Endodermal cell (in vitro differentiated cells): ENCODE data around the gene PROSER3. TPM values are rescaled to one million over a fixed set of nuclear protein-coding genes. Genes with fewer than 3 reads are reported as not detected.

ENCODE experiments used
- DNase-seq: peaks from one replicate; pipeline ENCODE4 v3.0.0-alpha.2; 2017
- H3K27ac ChIP-seq: 2 replicates; pipeline ENCODE4 v1.5.1; 2013; ENCODE audit warnings: mild to moderate bottlenecking, low read depth, low read length, moderate library complexity
- H3K27me3 ChIP-seq: 2 replicates; pipeline ENCODE4 v1.6.1; 2013; ENCODE audit warnings: mild to moderate bottlenecking, low read length, moderate library complexity; ENCODE audit not compliant: insufficient read depth, control insufficient read depth, poor library complexity, severe bottlenecking
- H3K36me3 ChIP-seq: 2 replicates; pipeline ENCODE4 v1.7.0; 2013; ENCODE audit warnings: mild to moderate bottlenecking, low read length, moderate library complexity; ENCODE audit not compliant: control insufficient read depth, insufficient read depth
- H3K4me1 ChIP-seq: one replicate; pipeline ENCODE4 v1.7.0; 2013; ENCODE audit warnings: low read length; ENCODE audit not compliant: control insufficient read depth, insufficient read depth
- H3K4me3 ChIP-seq: 2 replicates; pipeline ENCODE4 v1.5.1; 2013; ENCODE audit warnings: mild to moderate bottlenecking, low read length, moderate library complexity
- H3K9ac ChIP-seq: 2 replicates; pipeline ENCODE4 v1.6.1; 2013; ENCODE audit warnings: mild to moderate bottlenecking, low read length, moderate library complexity; ENCODE audit not compliant: poor library complexity, severe bottlenecking; ENCODE audit errors: extremely low read depth
- H3K9me3 ChIP-seq: 2 replicates; pipeline ENCODE4 v1.6.1; 2013; ENCODE audit warnings: mild to moderate bottlenecking, low read length, moderate library complexity; ENCODE audit not compliant: control insufficient read depth
- H3K27ac Mint-ChIP-seq: 2 replicates; pipeline ENCODE4 v1.8.0; 2020; ENCODE audit warnings: mixed read lengths
- H3K27me3 Mint-ChIP-seq: 2 replicates; pipeline ENCODE4 v1.8.0; 2021; ENCODE audit warnings: mild to moderate bottlenecking, mixed read lengths; ENCODE audit not compliant: insufficient read depth
- H3K36me3 Mint-ChIP-seq: 2 replicates; pipeline ENCODE4 v1.8.0; 2020; ENCODE audit warnings: low read depth, mixed read lengths
- H3K4me1 Mint-ChIP-seq: 2 replicates; pipeline ENCODE4 v1.8.0; 2020; ENCODE audit warnings: mixed read lengths
- H3K4me3 Mint-ChIP-seq: 2 replicates; pipeline ENCODE4 v1.8.0; 2020; ENCODE audit warnings: mild to moderate bottlenecking, moderate library complexity, mixed read lengths
- H3K9me3 Mint-ChIP-seq: 2 replicates; pipeline ENCODE4 v1.8.0; 2020; ENCODE audit warnings: mild to moderate bottlenecking, mixed read lengths
- WGBS, 2 experiments: methylation state at CpG; one replicate each; pipeline versions ENCODE4 v1.1.5 to v1.1.7; 2013; ENCODE audit warnings: missing lambda C conversion rate in 2 of 2, mixed read lengths in 1 of 2; ENCODE audit not compliant: insufficient coverage in 1 of 2, insufficient read length in 1 of 2; 5-methylcytosine and 5-hydroxymethylcytosine counted together
- total RNA-seq, 2 donors: library from RNA; stranded (reverse); fragmentation: NEBNext Ultra II Directional in 1 of 2; extraction: Animal tissue kit (Norgen Biotek cat#: 25700) in 1 of 2; gene quantifications; 2 replicates in 1 of 2; 3 replicates in 1 of 2; pipeline ENCODE4 v1.2.1, GENCODE V29; 2021
- TF ChIP-seq, protein P1 (sequence below): fragments of 200-600 bp; sonication (generic); conservative IDR thresholded peaks from 2 replicates; pipeline ENCODE4 v1.5.0; 2021; ENCODE audit warnings: antibody characterized with exemption, mild to moderate bottlenecking

PROSER3 gene
- total RNA-seq, 2 donors from 2014 or later = 37.8 to 45.4 TPM

DNA sequence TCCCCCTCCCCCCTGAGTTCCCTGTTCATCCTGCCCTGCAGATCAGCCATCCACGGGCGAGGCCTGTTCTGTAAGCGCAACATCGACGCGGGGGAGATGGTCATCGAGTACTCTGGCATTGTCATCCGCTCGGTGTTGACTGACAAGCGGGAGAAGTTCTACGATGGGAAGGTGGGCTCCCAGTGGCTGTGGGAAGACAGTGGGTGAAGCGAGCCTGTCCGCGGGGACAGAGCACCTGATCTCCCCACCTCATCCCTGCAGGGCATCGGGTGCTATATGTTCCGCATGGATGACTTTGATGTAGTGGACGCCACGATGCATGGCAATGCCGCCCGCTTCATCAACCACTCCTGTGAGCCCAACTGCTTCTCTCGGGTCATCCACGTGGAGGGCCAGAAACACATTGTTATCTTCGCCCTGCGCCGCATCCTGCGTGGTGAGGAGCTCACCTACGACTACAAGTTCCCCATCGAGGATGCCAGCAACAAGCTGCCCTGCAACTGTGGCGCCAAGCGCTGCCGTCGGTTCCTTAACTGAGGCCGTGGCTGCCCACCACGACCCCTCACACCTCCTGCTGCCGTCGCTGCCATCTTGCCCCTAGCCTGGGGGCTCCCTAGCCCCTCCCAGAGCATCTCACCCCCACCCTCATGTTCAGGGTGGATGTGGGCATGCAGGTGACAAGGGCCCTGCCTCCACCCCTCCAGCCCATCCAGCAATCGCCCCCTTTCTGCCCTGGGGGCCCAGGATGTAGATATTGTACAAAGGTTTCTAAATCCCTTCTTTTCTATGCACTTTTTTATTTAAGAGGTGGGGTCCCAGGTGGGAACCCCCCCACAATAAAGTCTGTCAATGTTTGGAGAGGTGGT is 19.7 kb upstream of the PROSER3 start:
- H3K27ac ChIP-seq = no peak overlapping the region
- H3K4me1 ChIP-seq = no peaks in the 10 kb centered on the region
- H3K27ac Mint-ChIP-seq = no peak overlapping the region
- no peaks in the 10 kb centered on the region for H3K27me3 Mint-ChIP-seq
- WGBS, 2 experiments = 94 to 98% methylated on average over 28 to 37 of the region's 37 CpGs
- H3K9ac ChIP-seq = no peak overlapping the region
- no peak for DNase-seq
- TF ChIP-seq, protein P1, sequence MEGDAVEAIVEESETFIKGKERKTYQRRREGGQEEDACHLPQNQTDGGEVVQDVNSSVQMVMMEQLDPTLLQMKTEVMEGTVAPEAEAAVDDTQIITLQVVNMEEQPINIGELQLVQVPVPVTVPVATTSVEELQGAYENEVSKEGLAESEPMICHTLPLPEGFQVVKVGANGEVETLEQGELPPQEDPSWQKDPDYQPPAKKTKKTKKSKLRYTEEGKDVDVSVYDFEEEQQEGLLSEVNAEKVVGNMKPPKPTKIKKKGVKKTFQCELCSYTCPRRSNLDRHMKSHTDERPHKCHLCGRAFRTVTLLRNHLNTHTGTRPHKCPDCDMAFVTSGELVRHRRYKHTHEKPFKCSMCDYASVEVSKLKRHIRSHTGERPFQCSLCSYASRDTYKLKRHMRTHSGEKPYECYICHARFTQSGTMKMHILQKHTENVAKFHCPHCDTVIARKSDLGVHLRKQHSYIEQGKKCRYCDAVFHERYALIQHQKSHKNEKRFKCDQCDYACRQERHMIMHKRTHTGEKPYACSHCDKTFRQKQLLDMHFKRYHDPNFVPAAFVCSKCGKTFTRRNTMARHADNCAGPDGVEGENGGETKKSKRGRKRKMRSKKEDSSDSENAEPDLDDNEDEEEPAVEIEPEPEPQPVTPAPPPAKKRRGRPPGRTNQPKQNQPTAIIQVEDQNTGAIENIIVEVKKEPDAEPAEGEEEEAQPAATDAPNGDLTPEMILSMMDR = no peak
- H3K4me3 ChIP-seq = no peak overlapping the region
- H3K9me3 Mint-ChIP-seq = no peaks in the 10 kb centered on the region
- no peak overlapping the region for H3K4me3 Mint-ChIP-seq
- peaks cover 53% of the 10 kb centered on the region for H3K36me3 Mint-ChIP-seq
- H3K4me1 Mint-ChIP-seq = no peaks in the 10 kb centered on the region
- no peaks in the 10 kb centered on the region for H3K27me3 ChIP-seq
- H3K36me3 ChIP-seq = peaks cover 54% of the 10 kb centered on the region
- H3K9me3 ChIP-seq = no peaks in the 10 kb centered on the region

DNA sequence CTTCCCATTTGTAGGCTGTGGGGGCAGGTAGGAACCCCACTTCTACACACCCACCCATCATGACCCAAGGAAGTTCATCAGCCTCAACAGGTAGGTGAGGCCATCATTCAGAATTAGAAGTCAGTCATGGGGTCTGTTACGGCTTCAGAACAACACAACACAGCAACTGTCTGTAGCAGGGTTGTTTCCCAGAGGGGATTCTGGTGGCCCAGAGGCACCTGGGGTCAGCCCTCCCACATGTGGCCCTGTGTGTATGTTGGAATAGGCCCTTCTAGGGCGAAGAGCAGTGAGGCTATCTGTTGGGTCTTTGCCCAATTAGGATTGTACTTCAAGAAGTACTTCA is 19.1 kb upstream of the PROSER3 start:
- Mint-ChIP-seq H3K27ac (no peak overlapping the region), H3K9me3 (no peaks in the 10 kb centered on the region), H3K36me3 (peaks cover 51% of the 10 kb centered on the region), H3K4me3 (no peak overlapping the region), H3K27me3 (no peaks in the 10 kb centered on the region), H3K4me1 (no peaks in the 10 kb centered on the region)
- DNase-seq = no peak
- H3K9me3 ChIP-seq = no peaks in the 10 kb centered on the region
- H3K9ac ChIP-seq = no peak overlapping the region
- H3K27ac ChIP-seq = no peak overlapping the region
- TF ChIP-seq, protein P1 = no peak
- no peak overlapping the region for H3K4me3 ChIP-seq
- H3K27me3 ChIP-seq = no peaks in the 10 kb centered on the region
- peaks cover 49% of the 10 kb centered on the region for H3K36me3 ChIP-seq
- no peaks in the 10 kb centered on the region for H3K4me1 ChIP-seq
- 90% methylated on average over 2 of the region's 2 CpGs; no CpG with 5 or more reads in 1 of the 2 experiments for WGBS, 2 experiments

DNA sequence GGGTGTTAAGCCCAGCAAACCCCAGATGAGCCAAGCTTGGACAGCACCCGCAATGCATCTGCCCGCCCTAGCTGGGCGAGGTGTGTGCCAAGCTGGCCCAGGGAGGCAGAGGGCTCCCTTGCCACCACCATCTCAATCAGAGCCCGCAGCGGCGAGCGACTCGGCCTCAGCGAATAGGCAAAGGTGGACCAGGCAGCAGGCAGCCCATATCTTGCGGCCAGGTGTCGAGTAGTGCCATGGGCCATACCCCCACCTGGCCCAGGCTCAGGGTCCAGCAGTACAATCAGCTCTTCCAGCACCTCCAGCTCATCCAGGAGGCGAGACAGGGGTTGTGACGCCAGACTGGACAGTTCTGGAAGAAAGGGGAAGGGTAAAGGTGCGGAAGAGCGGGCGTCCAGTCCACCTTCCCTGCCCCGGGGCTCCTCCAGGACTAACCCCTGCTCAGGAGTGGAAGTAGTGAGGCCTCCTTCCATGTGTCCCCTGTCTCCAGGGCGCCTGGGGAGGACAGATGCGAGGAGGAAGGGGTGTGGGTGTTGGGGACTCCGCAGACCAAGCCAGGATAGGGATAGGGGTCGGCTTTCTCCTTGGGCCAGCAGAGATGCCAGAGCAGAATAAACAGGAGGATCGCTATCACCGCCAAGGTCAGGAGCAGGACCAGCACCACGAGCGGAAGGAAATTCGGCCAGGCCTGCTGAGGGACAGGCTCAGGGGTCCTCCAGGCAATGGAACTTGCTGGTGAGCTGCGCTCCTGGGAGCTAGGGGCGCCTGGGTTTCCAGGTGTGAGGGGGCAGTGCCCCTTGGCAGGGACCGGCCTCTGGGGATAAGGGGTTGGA is 18.5 kb upstream of the PROSER3 start:
- Histone ChIP-seq H3K27me3 (no peaks in the 10 kb centered on the region), H3K4me1 (no peaks in the 10 kb centered on the region), H3K36me3 (peaks cover 42% of the 10 kb centered on the region), H3K27ac (no peak overlapping the region), H3K9ac (peak overlapping the region; percentile 62), H3K4me3 (peak overlapping the region; percentile 87), H3K9me3 (no peaks in the 10 kb centered on the region)
- Mint-ChIP-seq H3K27ac (peak overlapping the region; percentile 52), H3K4me1 (no peaks in the 10 kb centered on the region), H3K27me3 (no peaks in the 10 kb centered on the region), H3K4me3 (peak overlapping the region; percentile 66), H3K9me3 (no peaks in the 10 kb centered on the region), H3K36me3 (peaks cover 45% of the 10 kb centered on the region)
- peak; percentile 62 for DNase-seq
- TF ChIP-seq, protein P1 = no peak
- WGBS, 2 experiments = 82 to 87% methylated on average over 7 to 28 of the region's 29 CpGs
